OCI-LY3 (cell line): ENCODE results near the gene HRH1.

ENCODE experiments used
- EZH2phosphoT487 ChIP-seq: fragments of 200-600 bp; shearing (Covaris generic); IDR thresholded peaks from 2 replicates; pipeline ENCODE4 v1.6.1; 2018; ENCODE audit warnings: antibody characterized with exemption, mixed run types, low read depth
- TF ChIP-seq, protein P1 (sequence below): fragments of 200-600, 300-600 bp; sonication (generic); IDR thresholded peaks from 2 replicates; pipeline ENCODE4 v1.5.1; 2014; ENCODE audit warnings: antibody characterized with exemption, low read length, low read depth

DNA sequence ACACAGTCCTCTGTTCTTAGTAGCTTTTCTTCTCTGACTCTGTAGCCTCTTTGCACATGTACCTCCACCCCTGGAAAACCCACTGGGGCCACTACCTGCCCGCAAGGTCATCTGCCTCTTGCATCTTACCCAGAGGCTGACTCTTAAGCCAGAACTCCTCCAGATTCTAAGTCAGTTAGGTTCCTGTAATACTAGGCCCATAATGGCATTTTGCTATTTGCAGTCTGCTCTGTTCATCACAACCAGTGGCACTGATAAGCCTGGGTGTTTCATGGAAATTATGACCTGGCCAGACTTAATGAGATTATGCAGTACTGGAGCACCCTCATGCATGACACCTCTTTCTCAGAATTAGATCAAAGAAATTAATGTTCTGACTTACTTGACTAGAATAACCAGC is 86.2 kb downstream of the HRH1 start:
- TF ChIP-seq, protein P1, sequence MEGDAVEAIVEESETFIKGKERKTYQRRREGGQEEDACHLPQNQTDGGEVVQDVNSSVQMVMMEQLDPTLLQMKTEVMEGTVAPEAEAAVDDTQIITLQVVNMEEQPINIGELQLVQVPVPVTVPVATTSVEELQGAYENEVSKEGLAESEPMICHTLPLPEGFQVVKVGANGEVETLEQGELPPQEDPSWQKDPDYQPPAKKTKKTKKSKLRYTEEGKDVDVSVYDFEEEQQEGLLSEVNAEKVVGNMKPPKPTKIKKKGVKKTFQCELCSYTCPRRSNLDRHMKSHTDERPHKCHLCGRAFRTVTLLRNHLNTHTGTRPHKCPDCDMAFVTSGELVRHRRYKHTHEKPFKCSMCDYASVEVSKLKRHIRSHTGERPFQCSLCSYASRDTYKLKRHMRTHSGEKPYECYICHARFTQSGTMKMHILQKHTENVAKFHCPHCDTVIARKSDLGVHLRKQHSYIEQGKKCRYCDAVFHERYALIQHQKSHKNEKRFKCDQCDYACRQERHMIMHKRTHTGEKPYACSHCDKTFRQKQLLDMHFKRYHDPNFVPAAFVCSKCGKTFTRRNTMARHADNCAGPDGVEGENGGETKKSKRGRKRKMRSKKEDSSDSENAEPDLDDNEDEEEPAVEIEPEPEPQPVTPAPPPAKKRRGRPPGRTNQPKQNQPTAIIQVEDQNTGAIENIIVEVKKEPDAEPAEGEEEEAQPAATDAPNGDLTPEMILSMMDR: no peak
- no peak for TF ChIP-seq EZH2phosphoT487
